HG03432 (cell line): ENCODE measurements around the gene PDCD4.

ENCODE experiments used
- ATAC-seq: cut with Tn5 transposase; IDR thresholded peaks from one replicate; pipeline ENCODE4 v1.9.1; 2021; ENCODE audit warnings: mild to moderate bottlenecking, moderate library complexity; ENCODE audit not compliant: unreplicated experiment

The PDCD4 gene

GRCh38 chr10:110918269-110918642, 46.5 kb downstream of the PDCD4 start:
- no peak for ATAC-seq

- ATAC-seq, result peak; percentile 82
Observed at GRCh38 chr10:110918643-110919348, 47.1 kb downstream of the PDCD4 start, which contains the start of gene BBIP1. Gene BBIP1 (minus strand): TSS chr10:110919180. CDS start chr10:110918157, 1,023 bp downstream.

GRCh38 chr10:110919349-110919931, 47.7 kb downstream of the PDCD4 start, which contains the start of gene SHOC2:
Gene SHOC2 (plus strand): TSS chr10:110919604. CDS start chr10:110964359, 44,755 bp downstream.
- ATAC-seq, result peak; percentile 13

- peak; percentile 25 for ATAC-seq
Observed at GRCh38 chr10:110919971-110920881, 48.5 kb downstream of the PDCD4 start.

- peak; percentile 25 for ATAC-seq
Observed at GRCh38 chr10:110923856-110924493, 52.2 kb downstream of the PDCD4 start.

- ATAC-seq, result no peak
Observed at GRCh38 chr10:110927461-110927860, 55.7 kb downstream of the PDCD4 start.

GRCh38 chr10:110931769-110932381, 60.1 kb downstream of the PDCD4 start:
- peak; percentile 33 for ATAC-seq

GRCh38 chr10:110932505-110933180, 60.9 kb downstream of the PDCD4 start:
- ATAC-seq, result no peak

GRCh38 chr10:110936757-110937156, 65.0 kb downstream of the PDCD4 start:
- ATAC-seq, result no peak

- no peak for ATAC-seq
Observed at GRCh38 chr10:110939419-110939818, 67.7 kb downstream of the PDCD4 start.

GRCh38 chr10:110944792-110945396, 73.2 kb downstream of the PDCD4 start:
- ATAC-seq, result no peak

- no peak for ATAC-seq
Observed at GRCh38 chr10:110946496-110946895, 74.8 kb downstream of the PDCD4 start.

GRCh38 chr10:110947061-110947595, 75.4 kb downstream of the PDCD4 start:
- no peak for ATAC-seq
